ENCODE measurements around the gene TUBGCP5. TPM values are rescaled to one million over a fixed set of nuclear protein-coding genes. Genes with fewer than 3 reads are reported as not detected.
"Not testable (repeated sequence)": the region's sequence is repeated elsewhere in the genome, so short reads cannot be mapped to it uniquely, and the experiment has no call there.

Gene TUBGCP5
- total RNA-seq, 1 donor from 2014 or later: 15.7 TPM

DNA sequence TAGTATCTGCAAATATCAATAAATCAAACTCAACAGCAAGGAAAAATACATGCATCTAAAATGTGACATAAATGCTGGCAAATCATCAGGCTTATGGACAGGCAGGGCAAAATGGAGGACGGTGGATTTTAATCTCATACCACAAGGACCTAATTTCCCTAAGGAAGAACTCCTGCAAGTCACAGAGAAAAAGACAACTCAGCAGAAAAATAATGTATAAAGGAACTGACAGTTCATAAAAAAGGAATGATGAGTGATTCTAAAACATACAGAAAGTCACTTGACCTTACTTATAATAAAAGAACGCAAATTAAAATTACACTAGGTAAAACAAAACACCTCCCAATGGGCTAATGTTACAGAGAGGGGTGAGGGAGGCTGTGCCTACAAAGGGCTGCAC is 17.2 kb downstream of the TUBGCP5 start:
- Mint-ChIP-seq H3K9me3 (ENCODE audit: unreplicated experiment) (no peaks in the 10 kb centered on the region), H3K36me3 (ENCODE audit: low read depth, unreplicated experiment) (peaks cover 17% of the 10 kb centered on the region)

DNA sequence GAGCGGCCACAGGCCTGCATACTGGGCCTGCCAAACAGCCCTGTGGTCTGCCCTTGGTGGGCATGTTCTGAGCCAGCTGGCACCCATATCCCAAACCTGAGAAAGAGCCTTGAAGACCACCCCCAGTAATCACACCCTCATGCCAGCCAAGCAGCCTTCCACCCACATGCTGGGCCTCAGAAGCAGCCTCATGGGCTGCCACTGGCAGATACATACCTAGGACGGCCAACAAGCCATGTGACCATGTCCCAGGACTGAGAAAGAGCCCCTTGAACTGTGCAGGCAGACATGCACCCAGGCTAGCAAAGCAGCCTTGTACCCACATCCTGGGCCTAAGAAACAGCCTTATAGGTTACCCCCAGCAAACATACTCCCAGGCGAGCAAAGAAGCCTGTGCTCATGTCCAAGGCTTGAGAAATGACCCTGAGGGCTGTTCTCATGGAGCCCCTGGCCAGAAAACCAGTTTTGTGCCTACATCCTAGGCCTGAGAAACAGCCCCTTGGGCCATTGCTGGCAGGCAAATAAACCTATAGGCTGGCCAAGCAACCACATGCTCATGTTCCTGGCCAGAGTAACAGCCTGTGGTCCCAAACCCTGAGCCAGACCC is 24.9 kb downstream of the TUBGCP5 start:
- Mint-ChIP-seq H3K9me3 (ENCODE audit: unreplicated experiment) (no peaks in the 10 kb centered on the region), H3K4me3 (ENCODE audit: unreplicated experiment) (no peak overlapping the region), H3K4me1 (ENCODE audit: unreplicated experiment) (no peaks in the 10 kb centered on the region), H3K36me3 (ENCODE audit: low read depth, unreplicated experiment) (peaks cover 10% of the 10 kb centered on the region), H3K27me3 (ENCODE audit: unreplicated experiment) (no peaks in the 10 kb centered on the region), H3K27ac (ENCODE audit: unreplicated experiment) (no peak overlapping the region)
- TF ChIP-seq, protein P1, sequence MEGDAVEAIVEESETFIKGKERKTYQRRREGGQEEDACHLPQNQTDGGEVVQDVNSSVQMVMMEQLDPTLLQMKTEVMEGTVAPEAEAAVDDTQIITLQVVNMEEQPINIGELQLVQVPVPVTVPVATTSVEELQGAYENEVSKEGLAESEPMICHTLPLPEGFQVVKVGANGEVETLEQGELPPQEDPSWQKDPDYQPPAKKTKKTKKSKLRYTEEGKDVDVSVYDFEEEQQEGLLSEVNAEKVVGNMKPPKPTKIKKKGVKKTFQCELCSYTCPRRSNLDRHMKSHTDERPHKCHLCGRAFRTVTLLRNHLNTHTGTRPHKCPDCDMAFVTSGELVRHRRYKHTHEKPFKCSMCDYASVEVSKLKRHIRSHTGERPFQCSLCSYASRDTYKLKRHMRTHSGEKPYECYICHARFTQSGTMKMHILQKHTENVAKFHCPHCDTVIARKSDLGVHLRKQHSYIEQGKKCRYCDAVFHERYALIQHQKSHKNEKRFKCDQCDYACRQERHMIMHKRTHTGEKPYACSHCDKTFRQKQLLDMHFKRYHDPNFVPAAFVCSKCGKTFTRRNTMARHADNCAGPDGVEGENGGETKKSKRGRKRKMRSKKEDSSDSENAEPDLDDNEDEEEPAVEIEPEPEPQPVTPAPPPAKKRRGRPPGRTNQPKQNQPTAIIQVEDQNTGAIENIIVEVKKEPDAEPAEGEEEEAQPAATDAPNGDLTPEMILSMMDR (IDR thresholded peaks at IDR 0.05; ENCODE audit: unreplicated experiment): no peak
- DNase-seq (ENCODE audit: low spot score): no peak

More for the DNA sequence above, 17.2 kb downstream of the TUBGCP5 start:
- TF ChIP-seq, protein P1 (IDR thresholded peaks at IDR 0.05; ENCODE audit: unreplicated experiment): no peak
- DNase-seq (ENCODE audit: low spot score): no peak
- Mint-ChIP-seq H3K4me3 (ENCODE audit: unreplicated experiment) (no peak overlapping the region), H3K27me3 (ENCODE audit: unreplicated experiment) (no peaks in the 10 kb centered on the region), H3K4me1 (ENCODE audit: unreplicated experiment) (no peaks in the 10 kb centered on the region), H3K27ac (ENCODE audit: unreplicated experiment) (no peak overlapping the region)

GRCh38 chr15:23013681-23014080 is 25.7 kb downstream of the TUBGCP5 start:
- Mint-ChIP-seq H3K4me1 (ENCODE audit: unreplicated experiment) (no peaks in the 10 kb centered on the region), H3K27ac (ENCODE audit: unreplicated experiment) (no peak overlapping the region), H3K4me3 (ENCODE audit: unreplicated experiment) (no peak overlapping the region), H3K36me3 (ENCODE audit: low read depth, unreplicated experiment) (peaks cover 10% of the 10 kb centered on the region), H3K9me3 (ENCODE audit: unreplicated experiment) (no peaks in the 10 kb centered on the region), H3K27me3 (ENCODE audit: unreplicated experiment) (no peaks in the 10 kb centered on the region)
- DNase-seq (ENCODE audit: low spot score): no peak
- TF ChIP-seq, protein P1 (IDR thresholded peaks at IDR 0.05; ENCODE audit: unreplicated experiment): no peak

- H3K36me3 Mint-ChIP-seq (ENCODE audit: low read depth, unreplicated experiment): peaks cover 11% of the 10 kb centered on the region
- H3K27me3 Mint-ChIP-seq (ENCODE audit: unreplicated experiment): not testable (repeated sequence)
Measured at GRCh38 chr15:23012616-23013015, 26.8 kb downstream of the TUBGCP5 start.

DNA sequence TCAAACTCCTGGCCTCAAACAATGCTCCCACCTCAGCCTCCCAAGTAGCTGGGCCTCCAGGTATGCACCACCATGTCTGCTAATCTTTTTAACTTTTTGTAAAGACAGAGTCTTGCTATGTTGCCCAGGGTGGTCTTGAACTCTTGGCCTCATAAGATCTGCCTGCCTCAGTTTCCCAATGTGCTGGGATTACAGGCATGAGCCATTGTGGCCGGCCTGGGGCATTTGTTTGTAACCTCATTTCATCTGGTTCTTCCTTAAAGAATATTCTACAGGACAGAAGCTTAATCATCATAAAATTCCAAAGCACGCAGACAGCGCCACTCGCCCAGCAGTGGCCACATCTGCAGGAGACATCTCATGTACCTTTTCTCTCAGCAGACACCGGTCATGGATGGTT is 35.6 kb downstream of the TUBGCP5 start:
- Mint-ChIP-seq H3K27ac (ENCODE audit: unreplicated experiment) (no peak overlapping the region), H3K4me3 (ENCODE audit: unreplicated experiment) (no peak overlapping the region), H3K9me3 (ENCODE audit: unreplicated experiment) (no peaks in the 10 kb centered on the region), H3K4me1 (ENCODE audit: unreplicated experiment) (no peaks in the 10 kb centered on the region), H3K27me3 (ENCODE audit: unreplicated experiment) (peaks cover 3% of the 10 kb centered on the region), H3K36me3 (ENCODE audit: low read depth, unreplicated experiment) (peaks cover 19% of the 10 kb centered on the region)
- TF ChIP-seq, protein P1 (IDR thresholded peaks at IDR 0.05; ENCODE audit: unreplicated experiment): no peak
- DNase-seq (ENCODE audit: low spot score): no peak

More at GRCh38 chr15:23012616-23013015, 26.8 kb downstream of the TUBGCP5 start:
- H3K4me3 Mint-ChIP-seq (ENCODE audit: unreplicated experiment); H3K9me3 Mint-ChIP-seq (ENCODE audit: unreplicated experiment); DNase-seq (ENCODE audit: low spot score); H3K4me1 Mint-ChIP-seq (ENCODE audit: unreplicated experiment); H3K27ac Mint-ChIP-seq (ENCODE audit: unreplicated experiment): not testable (repeated sequence)
